Middle frontal gyrus (tissue), 1 donor: ENCODE measurements around the gene MZT2B.
"Not testable (repeated sequence)": the region's sequence is repeated elsewhere in the genome, so short reads cannot be mapped to it uniquely, and the experiment has no call there.

ENCODE experiments used
- DNase-seq: peaks from one replicate; pipeline ENCODE4 v3.0.0-alpha.2; 2015; ENCODE audit warnings: low spot score; ENCODE audit errors: extremely low spot score

MZT2B gene

GRCh38 chr2:130181880-130182682 is at the start of gene MZT2B:
MZT2B (plus strand) TSS chr2:130182262; CDS start chr2:130182283, 21 bp downstream.
- peak; percentile 80 for DNase-seq

- DNase-seq, result no peak
These were observed 46.1 kb upstream of the MZT2B start for GRCh38 chr2:130135692-130136541.

- DNase-seq, result not testable (repeated sequence)
These were observed 45.5 kb upstream of the MZT2B start for GRCh38 chr2:130136546-130136945.

- not testable (repeated sequence) for DNase-seq
These were observed 44.9 kb upstream of the MZT2B start for GRCh38 chr2:130137118-130137517.

GRCh38 chr2:130138326-130138725 is 43.7 kb upstream of the MZT2B start:
- DNase-seq, result not testable (repeated sequence)

- not testable (repeated sequence) for DNase-seq
These were observed 43.2 kb upstream of the MZT2B start for GRCh38 chr2:130138841-130139251.

GRCh38 chr2:130139331-130140280 is 42.5 kb upstream of the MZT2B start:
- DNase-seq, result not testable (repeated sequence)

- not testable (repeated sequence) for DNase-seq
These were observed 41.5 kb upstream of the MZT2B start for GRCh38 chr2:130140516-130140915.

- DNase-seq, result not testable (repeated sequence)
These were observed 41.1 kb upstream of the MZT2B start for GRCh38 chr2:130141002-130141401.

GRCh38 chr2:130141645-130142370 is 40.3 kb upstream of the MZT2B start:
- not testable (repeated sequence) for DNase-seq

- DNase-seq, result not testable (repeated sequence)
These were observed 39.4 kb upstream of the MZT2B start for GRCh38 chr2:130142396-130143265.

- DNase-seq, result not testable (repeated sequence)
These were observed 38.6 kb upstream of the MZT2B start for GRCh38 chr2:130143266-130144039.

- DNase-seq, result not testable (repeated sequence)
These were observed 37.1 kb upstream of the MZT2B start, which contains the start of gene CCDC74B for GRCh38 chr2:130145006-130145414. CCDC74B (minus strand) TSS chr2:130145112; CDS start chr2:130144996, 116 bp downstream.

GRCh38 chr2:130148515-130148914 is 33.5 kb upstream of the MZT2B start:
- not testable (repeated sequence) for DNase-seq

- DNase-seq, result no peak
These were observed 31.6 kb upstream of the MZT2B start for GRCh38 chr2:130150181-130151144.

GRCh38 chr2:130151145-130151512 is 30.9 kb upstream of the MZT2B start:
- not testable (repeated sequence) for DNase-seq

- not testable (repeated sequence) for DNase-seq
These were observed 29.8 kb upstream of the MZT2B start for GRCh38 chr2:130152136-130152815.
